SU-DHL-6 (cell line): ENCODE results near the gene TTC39B.

Source experiments
- EZH2phosphoT487 ChIP-seq: fragments of 200-600 bp; sonication (generic), shearing (Covaris generic); conservative IDR thresholded peaks from 2 replicates; pipeline ENCODE4 v1.6.1; 2018; ENCODE audit warnings: mild to moderate bottlenecking, antibody characterized with exemption, low read length, moderate library complexity, mixed read lengths
- TF ChIP-seq, protein P1 (sequence below): fragments of 200-600 bp; sonication (generic); IDR thresholded peaks from one replicate; pipeline ENCODE4 v1.5.1; 2017; ENCODE audit warnings: antibody characterized with exemption, mild to moderate bottlenecking, low read length, moderate library complexity; ENCODE audit not compliant: insufficient read depth, poor library complexity, severe bottlenecking

DNA sequence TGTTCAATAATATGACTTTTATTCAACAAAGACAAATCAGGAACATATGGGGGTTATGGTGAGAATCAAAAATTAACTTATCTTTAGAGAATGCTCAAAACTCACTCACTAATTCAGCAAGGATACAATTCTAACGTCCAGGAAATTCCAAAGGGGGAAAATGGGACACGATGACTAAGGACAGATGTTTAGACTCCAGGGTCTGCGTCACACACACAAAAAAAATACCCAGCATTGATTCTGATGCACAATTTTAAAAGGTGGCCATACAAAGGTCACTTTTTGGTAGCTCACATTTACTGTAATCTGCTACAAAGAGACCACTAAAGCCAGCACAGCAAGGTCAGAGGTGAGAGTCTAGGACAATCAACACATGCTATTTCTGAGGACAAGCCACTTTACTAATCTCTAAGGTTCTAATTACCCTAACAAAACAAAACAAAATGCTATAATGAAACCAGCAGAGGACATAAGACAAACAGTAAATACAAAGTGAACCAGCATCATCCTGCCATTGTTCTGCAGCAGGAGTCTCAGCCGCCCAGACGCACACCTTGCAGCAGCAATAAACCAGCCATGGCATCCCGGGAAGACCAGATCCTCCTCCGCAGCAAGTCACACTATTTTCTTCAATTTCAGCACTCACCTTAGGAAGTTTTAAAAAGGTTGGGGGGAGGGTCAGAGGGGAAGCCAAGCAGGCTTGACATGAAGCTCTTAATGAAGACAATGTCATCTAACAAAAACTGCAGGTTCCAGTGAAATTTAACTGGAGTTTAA is 57.8 kb downstream of the TTC39B start:
- TF ChIP-seq, protein P1, sequence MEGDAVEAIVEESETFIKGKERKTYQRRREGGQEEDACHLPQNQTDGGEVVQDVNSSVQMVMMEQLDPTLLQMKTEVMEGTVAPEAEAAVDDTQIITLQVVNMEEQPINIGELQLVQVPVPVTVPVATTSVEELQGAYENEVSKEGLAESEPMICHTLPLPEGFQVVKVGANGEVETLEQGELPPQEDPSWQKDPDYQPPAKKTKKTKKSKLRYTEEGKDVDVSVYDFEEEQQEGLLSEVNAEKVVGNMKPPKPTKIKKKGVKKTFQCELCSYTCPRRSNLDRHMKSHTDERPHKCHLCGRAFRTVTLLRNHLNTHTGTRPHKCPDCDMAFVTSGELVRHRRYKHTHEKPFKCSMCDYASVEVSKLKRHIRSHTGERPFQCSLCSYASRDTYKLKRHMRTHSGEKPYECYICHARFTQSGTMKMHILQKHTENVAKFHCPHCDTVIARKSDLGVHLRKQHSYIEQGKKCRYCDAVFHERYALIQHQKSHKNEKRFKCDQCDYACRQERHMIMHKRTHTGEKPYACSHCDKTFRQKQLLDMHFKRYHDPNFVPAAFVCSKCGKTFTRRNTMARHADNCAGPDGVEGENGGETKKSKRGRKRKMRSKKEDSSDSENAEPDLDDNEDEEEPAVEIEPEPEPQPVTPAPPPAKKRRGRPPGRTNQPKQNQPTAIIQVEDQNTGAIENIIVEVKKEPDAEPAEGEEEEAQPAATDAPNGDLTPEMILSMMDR, result no peak
- no peak for TF ChIP-seq EZH2phosphoT487
